SIG-M5 treated with dmso at 0.1 percent for 504 hours (cell line): ENCODE measurements around the gene P2RX5.

Experiments used
- DNase-seq: peaks from one replicate; lab custom pipeline; 2025; ENCODE audit not compliant: unreplicated experiment; lab: John Stamatoyannopoulos, UW

P2RX5 gene

GRCh38 chr17:3626831-3627768 is 68.9 kb downstream of the P2RX5 start:
- DNase-seq: no peak
